B cell (primary cell): ENCODE measurements around the gene MYL4.

Source experiments
- CTCF ChIP-seq: fragments of 200-600 bp; IDR thresholded peaks from one replicate; pipeline ENCODE4 v1.8.0; 2022; ENCODE audit warnings: antibody characterized with exemption, mild to moderate bottlenecking
- EZH2 ChIP-seq: IDR thresholded peaks from 2 replicates; pipeline ENCODE4 v1.6.1; 2012; ENCODE audit warnings: borderline replicate concordance, low read depth, mild to moderate bottlenecking, moderate library complexity, low read length; ENCODE audit not compliant: insufficient read depth, poor library complexity, severe bottlenecking

DNA sequence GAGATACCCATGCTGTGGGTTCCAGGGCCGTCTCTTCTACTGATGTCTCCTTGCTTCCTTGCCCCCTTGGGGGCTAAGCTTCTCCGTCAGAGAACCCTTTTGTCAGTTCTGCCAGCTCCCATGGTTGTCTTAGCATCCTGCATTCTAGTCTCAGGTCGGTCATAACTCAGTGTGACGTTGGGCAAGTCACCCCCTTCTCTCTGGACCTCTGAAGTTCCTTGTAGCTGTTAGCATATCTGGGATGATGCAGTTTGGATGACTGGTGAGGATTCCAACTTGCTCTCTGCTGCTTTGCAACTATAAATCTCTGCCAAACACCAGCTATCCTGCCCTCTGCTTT is 8.9 kb upstream of the MYL4 start:
- TF ChIP-seq CTCF = no peak
- no peak for TF ChIP-seq EZH2
